GM23338 (cell line): ENCODE results near the gene CRYBB3.

Experiments used
- CTCF ChIP-seq, 2 experiments: fragments of 200-600 bp in 1 of 2; sonication (generic) in 1 of 2; conservative IDR thresholded peaks; 2 replicates each; pipeline versions ENCODE4 v1.5.1 to v1.6.1; 2016 to 2017; ENCODE audit warnings: antibody characterized with exemption in 2 of 2, low read depth in 2 of 2, mild to moderate bottlenecking in 2 of 2, moderate library complexity in 1 of 2
- ZNF114 ChIP-seq: fragments of 250-450 bp; sonication (Bioruptor Pico); IDR thresholded peaks from 2 replicates; pipeline ENCODE4 v1.5.0; 2020; ENCODE audit warnings: mild to moderate bottlenecking, moderate library complexity

GRCh38 chr22:25210793-25211192, 11.1 kb downstream of the CRYBB3 start:
- TF ChIP-seq CTCF (conservative IDR thresholded peaks at IDR 0.05; ENCODE audit: low read depth in 2 of 2) (no peak), ZNF114 (CRISPR knock-in tag) (no peak)
